ENCODE measurements around the gene JPH3. TPM values are rescaled to one million over a fixed set of nuclear protein-coding genes. Genes with fewer than 3 reads are reported as not detected.

JPH3 gene
- polyA plus RNA-seq, 1 donor (not counting 4 experiments of a cell fraction or from before 2014, with no cell fraction given): not detected

- no peaks in the 10 kb centered on the region for H4K20me1 ChIP-seq (ENCODE audit: control insufficient read depth, extremely low read depth, insufficient read depth, low read length)
- H3K9ac ChIP-seq (ENCODE audit: control insufficient read depth, extremely low read depth, insufficient read depth, low read length): no peak overlapping the region
- no peak for DNase-seq (ENCODE audit: low read depth, low spot score)
- H3K9me1 ChIP-seq (ENCODE audit: control insufficient read depth, extremely low read depth, insufficient read depth, low read length): no peaks in the 10 kb centered on the region
- no peaks in the 10 kb centered on the region for H3K79me2 ChIP-seq (ENCODE audit: control insufficient read depth, insufficient read depth, low read length)
- no peak overlapping the region for H3K4me2 ChIP-seq (ENCODE audit: control insufficient read depth, extremely low read depth, insufficient read depth, low read depth, low read length)
- no peak for FAIRE-seq
- peaks cover 14% of the 10 kb centered on the region for H3K27me3 ChIP-seq (ENCODE audit: control insufficient read depth, extremely low read depth, insufficient read depth, low read length)
- dilution Hi-C loops (cut with MboI; ENCODE audit: extremely low pct_ligation_motif_present, low sequenced_read_pairs): no loop called here
- no peaks in the 10 kb centered on the region for H3K36me3 ChIP-seq (ENCODE audit: control insufficient read depth in 2 of 2, extremely low read depth in 1 of 2, insufficient read depth in 2 of 2, low read length in 2 of 2)
- H3K4me1 ChIP-seq (ENCODE audit: control insufficient read depth, extremely low read depth, insufficient read depth, low read length): no peaks in the 10 kb centered on the region
- no peak overlapping the region for H3K27ac ChIP-seq (ENCODE audit: control insufficient read depth, insufficient read depth, low read length)
- no peak overlapping the region for H3K4me3 ChIP-seq (ENCODE audit: control insufficient read depth in 2 of 3, extremely low read depth in 1 of 3, insufficient read depth in 2 of 3, low read depth in 1 of 3, low read length in 3 of 3)
- TF ChIP-seq EZH2 (IDR thresholded peaks at IDR 0.05; ENCODE audit: low read length) (no peak), CTCF (optimal IDR thresholded peaks at IDR 0.05 in 1 of 3, IDR thresholded peaks at IDR 0.05 in 1 of 3, conservative IDR thresholded peaks at IDR 0.05 in 1 of 3; ENCODE audit: extremely low read depth in 1 of 3, insufficient read depth in 2 of 3, low read length in 3 of 3) (no peak)
- no peak overlapping the region for H2AFZ ChIP-seq (ENCODE audit: control insufficient read depth, low read length)
- no peaks in the 10 kb centered on the region for H3K9me3 ChIP-seq (ENCODE audit: control insufficient read depth, low read depth, low read length)
Measured at GRCh38 chr16:87685405-87685755, 83.1 kb downstream of the JPH3 start.

- no peaks in the 10 kb centered on the region for H3K79me2 ChIP-seq (ENCODE audit: control insufficient read depth, insufficient read depth, low read length)
- no peak overlapping the region for H3K9ac ChIP-seq (ENCODE audit: control insufficient read depth, extremely low read depth, insufficient read depth, low read length)
- H3K4me2 ChIP-seq (ENCODE audit: control insufficient read depth, extremely low read depth, insufficient read depth, low read depth, low read length): no peak overlapping the region
- H3K9me1 ChIP-seq (ENCODE audit: control insufficient read depth, extremely low read depth, insufficient read depth, low read length): no peaks in the 10 kb centered on the region
- dilution Hi-C loops (cut with MboI; ENCODE audit: extremely low pct_ligation_motif_present, low sequenced_read_pairs): no loop called here
- no peak overlapping the region for H3K27ac ChIP-seq (ENCODE audit: control insufficient read depth, insufficient read depth, low read length)
- no peak overlapping the region for H3K4me3 ChIP-seq (ENCODE audit: control insufficient read depth in 2 of 3, extremely low read depth in 1 of 3, insufficient read depth in 2 of 3, low read depth in 1 of 3, low read length in 3 of 3)
- no peaks in the 10 kb centered on the region for H4K20me1 ChIP-seq (ENCODE audit: control insufficient read depth, extremely low read depth, insufficient read depth, low read length)
- H2AFZ ChIP-seq (ENCODE audit: control insufficient read depth, low read length): no peak overlapping the region
- H3K9me3 ChIP-seq (ENCODE audit: control insufficient read depth, low read depth, low read length): no peaks in the 10 kb centered on the region
- no peak for FAIRE-seq
- H3K27me3 ChIP-seq (ENCODE audit: control insufficient read depth, extremely low read depth, insufficient read depth, low read length): peaks cover 14% of the 10 kb centered on the region
- no peak for TF ChIP-seq EZH2 (IDR thresholded peaks at IDR 0.05; ENCODE audit: low read length)
- no peak for TF ChIP-seq CTCF (optimal IDR thresholded peaks at IDR 0.05 in 1 of 3, IDR thresholded peaks at IDR 0.05 in 1 of 3, conservative IDR thresholded peaks at IDR 0.05 in 1 of 3; ENCODE audit: extremely low read depth in 1 of 3, insufficient read depth in 2 of 3, low read length in 3 of 3)
- no peaks in the 10 kb centered on the region for H3K36me3 ChIP-seq (ENCODE audit: control insufficient read depth in 2 of 2, extremely low read depth in 1 of 2, insufficient read depth in 2 of 2, low read length in 2 of 2)
- no peaks in the 10 kb centered on the region for H3K4me1 ChIP-seq (ENCODE audit: control insufficient read depth, extremely low read depth, insufficient read depth, low read length)
- DNase-seq (ENCODE audit: low read depth, low spot score): no peak
Measured at GRCh38 chr16:87685766-87686165, 83.5 kb downstream of the JPH3 start.
